Measurements from ENCODE around the gene TWSG1. TPM values are rescaled to one million over a fixed set of nuclear protein-coding genes. Genes with fewer than 3 reads are reported as not detected.
"Not testable (repeated sequence)": the region's sequence is repeated elsewhere in the genome, so short reads cannot be mapped to it uniquely, and the experiment has no call there.

The TWSG1 gene
- total RNA-seq, 1 donor from 2014 or later, result 50.2 TPM

GRCh38 chr18:9379118-9379517, 44.5 kb downstream of the TWSG1 start:
- intact Hi-C loops (cut with DNase I), result no loop called here
- ATAC-seq (no peak), DNase-seq (ENCODE audit: low spot score) (no peak)

GRCh38 chr18:9380101-9380500, 45.5 kb downstream of the TWSG1 start:
- intact Hi-C loops (cut with DNase I), result no loop called here
- ATAC-seq (peak; percentile 50), DNase-seq (ENCODE audit: low spot score) (no peak)

DNA sequence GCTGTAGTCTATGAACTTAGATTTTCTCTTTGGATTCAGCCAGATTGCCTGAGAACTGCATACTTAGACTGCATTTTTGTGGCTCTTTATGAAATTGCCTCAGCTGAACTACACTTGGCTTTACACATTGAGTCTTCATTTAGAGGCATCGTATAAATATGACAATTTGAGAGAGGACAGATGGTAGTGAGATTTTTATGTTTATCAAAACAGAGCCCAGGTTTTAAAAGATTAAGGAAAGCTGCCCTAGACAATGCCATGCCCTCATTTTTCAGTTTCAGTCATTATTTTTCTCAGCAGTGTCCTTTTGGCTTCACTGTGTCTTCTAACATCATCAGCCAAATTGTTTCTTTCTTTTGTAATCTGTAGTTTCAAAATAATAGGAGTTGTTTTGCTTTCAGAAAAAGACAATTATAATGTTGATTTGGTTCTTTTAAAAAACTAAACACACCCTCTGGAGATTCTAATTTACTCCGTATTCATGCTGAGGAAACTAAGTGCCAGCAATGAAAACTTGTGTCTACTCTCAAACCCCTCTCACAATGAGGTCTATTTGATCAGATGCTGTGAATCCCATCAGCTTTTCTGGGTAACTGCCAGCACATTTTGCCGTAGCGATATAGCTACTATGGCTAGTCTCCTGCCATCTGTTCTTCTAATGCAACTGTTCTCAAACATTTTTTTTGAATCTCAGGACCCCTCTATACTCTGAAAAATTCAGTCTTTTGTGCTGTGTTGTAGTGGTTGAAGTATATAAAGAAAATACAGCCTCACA, 46.2 kb downstream of the TWSG1 start:
- intact Hi-C loops (cut with DNase I), result no loop called here
- ATAC-seq (peak; percentile 57), DNase-seq (ENCODE audit: low spot score) (no peak)

DNA sequence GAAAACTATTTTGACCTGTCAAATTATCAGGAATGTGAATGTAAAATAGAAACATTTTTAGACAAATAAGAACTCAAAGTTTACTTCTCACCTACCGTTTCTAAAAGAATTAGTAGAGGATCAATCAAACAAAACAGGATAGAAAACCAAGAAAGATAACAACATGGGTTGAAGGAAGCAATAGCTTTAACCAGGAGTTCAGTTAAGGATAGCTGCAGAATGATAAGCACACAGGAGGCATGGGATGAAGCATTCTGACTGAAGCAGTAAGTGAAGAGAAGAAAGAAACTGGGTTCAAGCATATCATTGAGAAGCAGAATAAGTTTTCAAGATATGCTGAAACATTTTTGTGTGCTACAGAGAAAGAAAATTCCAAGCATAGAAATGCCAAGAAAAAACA, 52.3 kb downstream of the TWSG1 start:
- DNase-seq (ENCODE audit: low spot score), result no peak
- intact Hi-C loops (cut with DNase I), result no loop called here
- ATAC-seq, result no peak

DNA sequence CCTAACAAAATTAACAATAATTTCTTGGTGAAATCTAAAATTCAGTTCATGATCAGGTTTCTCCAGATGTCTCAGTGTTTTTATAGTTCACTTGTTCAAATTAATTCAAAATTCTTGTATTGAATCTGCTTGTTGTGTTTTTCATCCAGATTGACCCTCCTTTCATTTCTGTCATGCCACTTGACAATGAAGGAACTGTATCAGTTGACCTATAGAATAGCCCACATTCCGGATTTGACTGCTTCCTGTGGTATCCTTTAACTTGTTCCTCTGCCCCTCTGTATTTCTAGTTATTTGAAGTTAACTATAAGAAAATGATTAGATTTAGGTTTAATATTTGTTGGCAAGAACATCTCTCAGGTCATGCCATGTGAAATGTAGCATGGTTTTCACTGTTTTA, 53.3 kb downstream of the TWSG1 start:
- ATAC-seq (no peak), DNase-seq (ENCODE audit: low spot score) (no peak)
- intact Hi-C loops (cut with DNase I), result no loop called here

- ATAC-seq, result no peak
- intact Hi-C loops (cut with DNase I), result no loop called here
- no peak for DNase-seq (ENCODE audit: low spot score)
Observed at GRCh38 chr18:9389706-9390105, 55.1 kb downstream of the TWSG1 start.

GRCh38 chr18:9392726-9393125, 58.2 kb downstream of the TWSG1 start:
- intact Hi-C loops (cut with DNase I), result no loop called here
- DNase-seq (ENCODE audit: low spot score), result no peak
- ATAC-seq, result no peak

DNA sequence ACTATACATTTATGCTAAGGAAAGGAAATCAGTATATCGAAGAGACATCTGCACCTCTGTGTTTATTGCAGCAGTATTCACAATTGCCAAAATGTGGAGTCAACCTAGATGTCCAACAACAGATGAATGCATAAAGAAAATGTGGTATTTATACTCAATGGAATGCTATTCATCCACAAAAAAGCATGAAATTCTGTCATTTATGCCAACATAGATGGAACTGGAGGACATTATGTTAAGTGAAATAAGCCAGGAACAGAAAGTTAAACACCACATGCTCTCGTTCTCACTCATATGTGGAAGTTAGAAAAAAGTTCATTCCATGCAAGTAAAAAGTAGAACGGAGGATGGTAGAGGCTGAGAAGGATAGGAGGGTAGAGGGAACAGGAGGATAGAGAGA, 59.5 kb downstream of the TWSG1 start:
- ATAC-seq (no peak), DNase-seq (ENCODE audit: low spot score) (no peak)
- intact Hi-C loops (cut with DNase I), result no loop called here

DNA sequence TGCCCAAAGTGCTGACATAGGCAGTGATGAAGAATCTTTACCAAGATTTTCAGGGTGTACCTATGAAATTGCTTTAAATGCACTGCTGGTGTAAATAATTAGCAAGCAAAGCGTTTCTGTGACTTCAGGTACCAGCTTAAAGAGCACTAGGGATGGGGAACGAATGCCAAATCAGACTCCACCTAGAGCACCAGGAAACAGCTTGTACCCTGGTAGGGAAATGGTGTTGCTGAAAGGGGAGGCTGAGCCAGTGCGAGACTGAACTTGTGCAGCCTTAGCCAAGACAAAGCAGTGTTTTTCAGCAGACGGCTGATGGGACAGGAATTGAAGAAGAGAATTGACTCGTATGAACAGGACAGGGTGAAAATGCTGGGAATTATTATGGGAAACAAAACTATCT, 65.6 kb downstream of the TWSG1 start:
- ATAC-seq (no peak), DNase-seq (ENCODE audit: low spot score) (no peak)
- intact Hi-C loops (cut with DNase I), result no loop called here

DNA sequence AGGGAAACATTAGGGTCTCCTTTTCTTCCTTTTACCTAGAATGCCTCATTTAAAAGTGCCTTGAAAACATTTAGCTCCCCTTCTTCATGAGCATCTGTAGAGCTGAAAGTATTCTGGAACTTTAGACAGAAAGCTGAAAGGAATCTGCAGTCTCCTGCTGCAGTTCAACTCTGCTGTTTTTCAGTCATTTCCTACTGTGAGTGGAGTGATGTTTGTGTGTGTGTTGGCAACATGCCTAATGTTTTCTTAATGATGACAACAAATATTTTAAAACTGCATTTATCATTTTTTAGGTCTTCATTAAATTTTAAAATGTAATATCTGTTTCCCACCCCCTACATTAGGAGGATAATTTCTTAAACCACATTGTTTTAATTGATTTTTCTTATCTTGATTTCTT, 66.6 kb downstream of the TWSG1 start:
- intact Hi-C loops (cut with DNase I), result no loop called here
- ATAC-seq (no peak), DNase-seq (ENCODE audit: low spot score) (no peak)

- not testable (repeated sequence) for DNase-seq (ENCODE audit: low spot score)
Observed at GRCh38 chr18:9402358-9403007, 67.9 kb downstream of the TWSG1 start.

DNA sequence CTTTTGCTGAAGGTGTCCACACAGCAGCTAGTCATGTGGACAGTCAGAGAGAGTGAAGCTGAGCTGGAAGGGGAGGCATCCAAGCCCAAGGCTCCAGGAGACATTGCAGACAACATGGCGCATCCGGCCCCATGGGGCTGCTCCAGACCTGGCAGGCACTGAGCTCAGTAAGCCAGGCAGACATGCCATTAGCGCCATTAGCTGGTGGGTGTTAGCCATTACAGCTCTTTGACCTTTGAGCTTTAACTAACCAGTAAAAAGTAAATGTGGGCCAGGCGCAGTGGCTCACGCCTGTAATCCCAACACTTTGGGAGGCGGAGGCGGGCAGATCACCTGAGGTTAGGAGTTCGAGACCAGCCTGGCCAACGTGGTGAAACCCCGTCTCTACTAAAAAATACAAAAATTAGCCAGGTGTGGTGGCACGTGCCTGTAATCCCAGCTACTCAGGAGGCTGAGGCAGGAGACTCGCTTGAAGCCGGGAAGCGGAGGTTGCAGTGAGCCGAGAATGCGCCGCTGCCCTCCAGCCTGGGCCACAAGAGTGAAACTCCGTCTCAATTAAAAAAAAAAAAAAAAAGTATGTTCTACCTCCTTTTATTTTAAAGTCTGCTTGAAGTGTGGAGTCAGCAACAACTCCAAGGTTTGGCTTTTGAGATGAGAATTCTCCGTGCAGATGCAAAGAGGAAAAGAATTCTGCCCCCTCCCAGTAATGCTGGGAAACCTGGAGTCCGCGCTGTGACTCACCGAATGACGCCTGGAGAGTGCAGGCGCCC, 69.4 kb downstream of the TWSG1 start:
- ATAC-seq (no peak), DNase-seq (ENCODE audit: low spot score) (no peak)
- intact Hi-C loops (cut with DNase I), result no loop called here

More at GRCh38 chr18:9402358-9403007, 67.9 kb downstream of the TWSG1 start:
- intact Hi-C loops (cut with DNase I); ATAC-seq: not testable (repeated sequence)

DNA sequence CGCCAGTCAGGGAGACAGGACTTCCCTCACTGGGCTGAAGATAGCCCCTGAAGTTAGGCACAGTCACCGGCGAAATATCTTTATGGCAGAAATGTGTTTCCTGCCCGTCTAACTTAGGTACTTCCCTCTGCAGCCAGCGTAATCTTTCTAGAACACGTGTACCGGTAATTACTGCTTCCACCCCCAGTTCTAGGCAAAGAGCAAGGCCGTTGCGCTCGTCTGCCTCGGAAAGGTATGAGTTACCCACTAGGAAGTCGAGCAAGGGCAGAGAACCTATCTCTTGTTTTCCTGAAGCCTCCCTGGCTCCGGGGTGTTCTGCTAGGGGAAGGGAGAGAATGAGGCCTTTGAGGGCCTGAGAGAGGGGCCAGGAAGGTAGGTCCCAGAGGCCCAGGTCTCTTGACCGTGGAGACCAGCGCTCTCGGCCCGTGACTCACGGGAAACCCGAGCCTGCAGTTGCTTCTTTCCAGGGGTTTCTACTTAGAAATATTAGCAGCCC, 70.0 kb downstream of the TWSG1 start:
- ATAC-seq, result peak; percentile 59
- no peak for DNase-seq (ENCODE audit: low spot score)

DNA sequence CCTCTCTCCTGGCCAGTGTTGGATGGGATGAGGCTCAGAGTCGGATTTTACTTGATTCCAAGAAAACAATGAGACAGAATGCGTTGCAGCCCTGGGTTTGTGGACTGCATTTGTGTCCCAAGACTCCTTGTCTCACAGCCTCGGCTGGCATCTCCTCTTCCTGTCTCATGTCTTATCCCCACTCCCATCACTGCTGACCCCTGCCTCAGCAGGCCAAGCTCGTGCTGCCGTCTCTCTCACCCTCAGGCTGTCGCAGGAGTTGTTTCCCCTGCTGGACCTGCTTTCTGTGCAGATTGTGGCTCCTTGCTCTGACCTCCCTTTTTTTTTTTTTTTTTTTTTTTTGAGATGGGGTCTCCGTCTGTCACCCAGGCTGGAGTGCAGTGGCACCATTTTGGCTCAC, 70.6 kb downstream of the TWSG1 start:
- ATAC-seq (no peak), DNase-seq (ENCODE audit: low spot score) (no peak)
- intact Hi-C loops (cut with DNase I), result no loop called here

More for the DNA sequence above, 70.0 kb downstream of the TWSG1 start:
- intact Hi-C loops (cut with DNase I), result no loop called here

DNA sequence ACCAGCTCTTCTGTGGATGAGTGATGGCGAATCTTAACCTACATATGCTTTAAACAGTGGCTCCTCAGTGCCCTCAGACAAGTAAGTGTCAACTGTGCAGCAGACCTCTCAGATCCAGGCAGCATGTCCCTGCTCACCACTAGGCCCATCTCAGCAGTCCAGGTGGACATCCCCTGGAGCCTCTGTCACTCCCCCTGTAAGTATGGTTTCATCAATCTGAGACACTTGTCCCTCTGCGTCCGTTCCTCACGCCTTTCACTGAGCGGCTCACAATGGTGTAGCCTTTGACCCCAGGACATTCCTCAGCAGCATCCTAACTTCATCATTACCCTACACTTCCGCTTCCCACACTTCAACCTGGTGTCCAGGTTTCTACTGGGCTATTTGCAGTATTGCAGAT, 71.4 kb downstream of the TWSG1 start:
- DNase-seq (ENCODE audit: low spot score) (no peak), ATAC-seq (no peak)
- intact Hi-C loops (cut with DNase I), result no loop called here

DNA sequence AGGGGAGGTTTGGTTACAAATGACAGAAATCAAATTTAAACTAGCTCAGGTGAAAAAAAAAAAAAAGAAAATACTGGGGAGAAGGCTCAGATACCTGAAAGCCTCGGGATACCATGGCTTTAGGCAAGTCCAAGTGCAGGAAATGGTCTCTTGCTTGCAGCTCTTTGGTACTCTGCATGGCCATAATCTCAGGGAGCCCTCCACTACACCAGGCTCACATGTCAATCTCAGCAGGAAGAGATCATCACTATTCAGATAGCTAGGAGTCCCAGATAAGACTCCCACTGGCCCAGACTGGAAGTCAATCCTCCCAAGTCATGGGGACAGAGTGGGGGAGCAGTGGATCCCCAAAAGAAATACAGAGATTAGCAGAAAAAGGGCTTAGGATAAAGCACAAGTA, 75.9 kb downstream of the TWSG1 start:
- ATAC-seq (no peak), DNase-seq (ENCODE audit: low spot score) (no peak)
- intact Hi-C loops (cut with DNase I), result no loop called here

DNA sequence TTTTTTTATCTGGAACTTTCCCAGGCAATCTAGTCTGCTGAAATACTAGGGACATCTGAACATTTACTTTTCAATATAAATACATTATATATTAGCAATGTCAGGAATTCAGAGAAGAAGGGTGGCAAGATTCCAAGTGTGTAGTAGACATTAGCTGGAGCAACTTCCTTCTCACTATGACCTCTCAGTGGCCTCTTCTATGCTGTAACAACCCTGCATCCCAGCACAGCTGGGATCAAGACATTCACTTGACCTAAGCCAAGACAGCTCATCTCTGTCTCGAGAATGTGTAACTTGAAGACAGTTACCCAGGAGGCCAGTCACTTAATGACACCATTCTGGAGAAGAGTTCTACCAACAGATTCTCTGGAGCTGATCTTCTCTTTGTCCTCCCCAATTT, 79.0 kb downstream of the TWSG1 start:
- intact Hi-C loops (cut with DNase I), result no loop called here
- DNase-seq (ENCODE audit: low spot score) (no peak), ATAC-seq (no peak)

- no peak for DNase-seq (ENCODE audit: low spot score)
- intact Hi-C loops (cut with DNase I), result no loop called here
- no peak for ATAC-seq
Observed at GRCh38 chr18:9416563-9417072, 82.0 kb downstream of the TWSG1 start.

DNA sequence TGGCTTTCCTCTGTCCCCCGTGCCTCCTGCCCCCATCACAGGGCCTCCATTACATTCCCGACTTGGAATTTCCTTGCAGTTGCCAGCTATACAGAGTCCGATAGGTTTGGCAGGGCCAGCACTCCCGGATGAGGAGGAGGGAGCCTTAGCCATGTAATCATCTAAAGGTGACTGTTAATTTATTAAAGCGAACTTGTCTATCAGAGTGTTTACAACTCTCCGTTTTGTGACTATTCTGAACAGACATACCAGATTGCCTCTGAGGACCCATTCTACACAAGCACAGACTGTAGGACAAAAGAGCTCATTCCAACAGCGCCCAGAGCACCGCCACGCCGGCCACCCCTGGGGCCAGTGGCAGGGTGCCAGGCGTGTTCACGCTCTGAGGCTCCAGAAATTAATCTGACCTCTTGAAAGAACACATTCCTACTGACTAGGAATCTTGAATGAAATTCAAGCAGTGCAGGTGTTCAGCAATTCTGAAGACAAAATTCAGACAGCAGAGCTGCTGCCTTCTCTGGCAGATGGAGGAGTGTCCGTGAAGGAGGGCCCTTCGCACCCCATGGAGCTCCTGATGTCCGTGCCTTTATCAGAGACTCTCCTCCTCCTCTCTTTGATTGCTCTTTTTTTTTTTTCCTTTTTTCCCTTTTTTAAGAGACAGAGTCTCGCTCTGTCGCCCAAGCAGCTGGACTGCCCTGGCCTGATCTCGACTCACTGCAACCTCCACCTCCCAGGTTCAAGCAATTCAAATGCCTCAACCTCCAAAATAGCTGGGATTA, 82.7 kb downstream of the TWSG1 start:
- intact Hi-C loops (cut with DNase I), result no loop called here
- peak; percentile 80 for ATAC-seq

More for the DNA sequence above, 82.7 kb downstream of the TWSG1 start:
- DNase-seq (ENCODE audit: low spot score), result no peak
